Measurements from ENCODE around the gene CDH23.

DNA sequence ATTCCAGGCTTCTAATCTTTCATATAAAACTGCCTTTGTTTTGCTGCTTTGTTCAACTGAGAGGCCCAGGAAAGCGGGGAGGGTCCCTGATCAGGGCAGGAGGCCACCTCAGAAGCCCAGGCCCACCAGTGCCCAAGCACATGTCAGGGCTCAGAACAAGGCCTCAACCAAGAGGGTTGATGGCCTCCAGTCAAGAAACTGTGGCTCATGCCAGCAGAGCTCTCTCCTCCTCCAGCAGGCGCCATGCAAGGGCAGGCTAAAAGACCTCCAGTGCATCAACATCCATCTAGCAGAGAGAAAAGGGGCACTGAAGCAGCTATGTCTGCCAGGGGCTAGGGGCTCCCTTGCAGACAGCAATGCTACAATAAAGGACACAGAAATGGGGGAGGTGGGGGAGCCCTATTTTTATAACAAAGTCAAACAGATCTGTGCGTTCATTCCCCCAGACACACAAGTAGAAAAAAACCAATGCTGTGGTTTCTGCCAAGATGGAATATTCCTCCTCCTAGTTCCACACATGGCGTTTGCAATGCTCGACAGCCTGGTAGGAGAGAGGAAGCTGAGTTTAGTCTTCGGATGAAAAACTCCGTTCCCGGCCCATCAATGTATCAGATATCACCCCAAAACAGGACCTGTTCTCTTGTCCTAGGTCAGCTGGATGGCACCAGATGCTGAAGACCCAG, 420.4 kb downstream of the CDH23 start:
- no peak for TF ChIP-seq FOXM1 (IDR thresholded peaks at IDR 0.05; ENCODE audit: borderline replicate concordance)
- no peak for TF ChIP-seq TARDBP (IDR thresholded peaks at IDR 0.05)
- TF ChIP-seq, protein P1, sequence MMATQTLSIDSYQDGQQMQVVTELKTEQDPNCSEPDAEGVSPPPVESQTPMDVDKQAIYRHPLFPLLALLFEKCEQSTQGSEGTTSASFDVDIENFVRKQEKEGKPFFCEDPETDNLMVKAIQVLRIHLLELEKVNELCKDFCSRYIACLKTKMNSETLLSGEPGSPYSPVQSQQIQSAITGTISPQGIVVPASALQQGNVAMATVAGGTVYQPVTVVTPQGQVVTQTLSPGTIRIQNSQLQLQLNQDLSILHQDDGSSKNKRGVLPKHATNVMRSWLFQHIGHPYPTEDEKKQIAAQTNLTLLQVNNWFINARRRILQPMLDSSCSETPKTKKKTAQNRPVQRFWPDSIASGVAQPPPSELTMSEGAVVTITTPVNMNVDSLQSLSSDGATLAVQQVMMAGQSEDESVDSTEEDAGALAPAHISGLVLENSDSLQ (IDR thresholded peaks at IDR 0.05) = no peak
- TF ChIP-seq ARNT (IDR thresholded peaks at IDR 0.05) = no peak
- no peak for TF ChIP-seq ELF4 (IDR thresholded peaks at IDR 0.05)
- no peak for TF ChIP-seq BHLHE40 (IDR thresholded peaks at IDR 0.05; ENCODE audit: borderline replicate concordance)
- TF ChIP-seq HDGF (IDR thresholded peaks at IDR 0.05; ENCODE audit: borderline replicate concordance) = no peak
- TF ChIP-seq CTBP1 (IDR thresholded peaks at IDR 0.05; ENCODE audit: borderline replicate concordance) = no peak
- no peak for TF ChIP-seq SUZ12 (IDR thresholded peaks at IDR 0.05)
- no peak for TF ChIP-seq NFRKB (IDR thresholded peaks at IDR 0.05)

Data from HEK293T (cell line).